HG03097 (cell line): ENCODE results near the gene PPP1R14D.

Experiments
- ATAC-seq: cut with Tn5 transposase; IDR thresholded peaks from one replicate; pipeline ENCODE4 v1.9.1; 2021; ENCODE audit not compliant: unreplicated experiment, low FRiP score

The PPP1R14D gene

DNA sequence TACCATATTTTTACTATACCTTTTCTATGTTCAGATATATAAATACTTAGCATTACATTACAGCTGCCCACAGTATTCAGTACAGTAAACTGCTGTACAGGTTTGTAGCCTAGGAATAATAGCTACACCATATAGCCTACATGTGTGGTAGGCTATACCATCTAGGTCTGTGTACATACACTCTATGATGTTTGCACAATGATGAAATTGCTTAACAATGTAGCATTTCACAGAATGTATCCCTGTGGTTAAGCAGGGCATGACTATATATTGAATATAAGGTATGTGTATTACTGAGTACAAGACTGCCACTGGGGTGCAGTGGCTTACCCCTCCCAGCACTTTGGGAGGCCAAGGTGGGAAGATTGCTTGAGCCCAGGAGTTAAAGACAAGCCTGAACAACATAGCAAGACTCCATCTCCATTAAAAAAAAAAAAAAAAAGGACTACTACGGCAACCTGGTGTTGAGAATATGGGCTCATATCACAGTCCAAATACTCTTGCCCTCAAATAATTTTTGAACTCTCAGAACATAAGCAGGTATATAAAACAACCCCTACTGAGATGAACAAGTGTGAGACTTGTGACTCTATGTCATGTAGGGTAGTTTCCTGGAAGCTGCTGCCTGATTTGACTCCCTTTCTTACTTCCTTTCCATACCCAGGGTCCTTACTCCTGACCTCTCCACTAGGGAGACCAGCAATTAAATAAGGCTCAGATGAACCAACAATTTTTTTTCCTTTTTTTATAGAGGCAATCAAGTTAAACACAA is 4.8 kb downstream of the PPP1R14D start:
- ATAC-seq, result no peak

- no peak for ATAC-seq
Measured at GRCh38 chr15:40821195-40821594, 7.3 kb downstream of the PPP1R14D start.

DNA sequence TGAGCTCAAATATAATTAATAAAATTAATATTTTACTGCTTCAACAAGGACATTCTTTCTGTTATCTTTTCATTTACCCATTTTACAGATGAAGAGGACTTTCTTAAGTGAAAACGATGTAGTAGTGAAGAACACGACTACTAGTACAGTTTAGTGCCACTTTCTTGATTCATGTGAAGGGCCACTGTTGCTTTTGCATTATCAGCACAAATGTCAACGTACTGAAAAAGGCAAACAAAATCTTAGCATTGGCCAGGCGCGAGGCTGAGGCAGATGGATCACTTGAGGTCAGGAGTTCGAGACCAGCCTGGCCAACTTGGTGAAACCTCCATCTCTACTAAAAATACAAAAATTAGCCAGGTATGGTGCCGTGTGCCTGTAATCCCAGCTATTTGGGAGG is 9.5 kb downstream of the PPP1R14D start:
- no peak for ATAC-seq

GRCh38 chr15:40815042-40815698 is 13.3 kb downstream of the PPP1R14D start:
- no peak for ATAC-seq

DNA sequence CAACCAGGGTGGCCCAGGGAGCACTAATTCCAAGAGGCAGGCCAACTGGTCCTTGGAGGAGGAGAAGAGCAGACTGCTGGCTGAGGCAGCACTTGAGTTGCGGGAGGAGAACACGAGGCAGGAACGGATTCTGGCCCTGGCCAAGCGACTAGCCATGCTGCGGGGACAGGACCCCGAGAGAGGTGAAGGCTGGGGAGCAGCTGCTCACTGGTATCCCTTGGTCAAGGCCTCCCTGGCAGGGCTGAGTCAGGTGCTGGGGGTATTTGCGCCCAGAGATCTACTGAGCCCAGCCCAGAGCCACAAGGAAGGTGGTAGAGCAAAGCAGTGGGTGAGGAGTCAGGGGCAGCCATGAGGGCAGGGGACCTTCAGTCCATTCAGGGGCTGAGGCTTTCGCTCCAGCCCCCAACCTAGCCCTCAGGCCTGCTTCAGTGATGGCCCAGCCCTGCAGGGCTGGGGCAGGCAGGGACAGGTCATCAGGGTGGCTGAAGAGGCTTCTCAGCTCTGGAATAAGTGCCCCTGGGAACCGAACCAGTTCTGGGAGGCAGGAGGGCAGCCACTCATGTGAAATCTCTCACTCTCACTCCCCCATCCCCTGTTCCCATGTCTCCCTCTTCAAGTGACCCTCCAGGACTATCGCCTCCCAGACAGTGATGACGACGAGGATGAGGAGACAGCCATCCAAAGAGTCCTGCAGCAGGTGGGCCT is 15.6 kb downstream of the PPP1R14D start:
- no peak for ATAC-seq

GRCh38 chr15:40808861-40809450 is 19.6 kb downstream of the PPP1R14D start:
- no peak for ATAC-seq

DNA sequence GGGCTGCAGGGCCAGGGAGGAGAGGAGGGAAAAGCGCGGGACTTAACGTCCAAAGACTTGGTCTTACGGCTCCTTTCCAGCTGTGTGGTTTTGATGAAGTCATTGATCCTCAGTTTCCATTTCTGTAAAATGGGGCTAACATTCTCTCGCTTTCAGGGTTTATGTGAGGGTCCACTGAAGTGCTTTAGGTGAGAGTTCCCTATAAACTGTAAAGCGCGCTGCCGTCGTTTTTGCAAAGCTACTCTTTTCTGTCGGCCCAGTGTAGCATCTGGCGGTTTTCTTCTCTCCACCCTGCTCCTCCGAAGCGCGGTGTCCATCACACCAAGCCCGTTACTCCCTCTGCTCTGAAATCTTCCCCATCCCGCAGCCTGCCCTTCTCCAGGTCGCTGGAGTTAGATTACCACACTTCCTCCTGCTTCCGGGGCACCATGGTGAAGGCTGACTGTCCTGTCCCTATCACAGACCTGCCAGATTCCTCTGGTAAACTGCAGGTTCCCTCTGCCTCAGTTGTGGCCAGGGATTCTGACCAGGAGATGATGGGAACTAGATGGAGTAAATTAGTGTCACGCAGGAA is 20.5 kb downstream of the PPP1R14D start:
- no peak for ATAC-seq

DNA sequence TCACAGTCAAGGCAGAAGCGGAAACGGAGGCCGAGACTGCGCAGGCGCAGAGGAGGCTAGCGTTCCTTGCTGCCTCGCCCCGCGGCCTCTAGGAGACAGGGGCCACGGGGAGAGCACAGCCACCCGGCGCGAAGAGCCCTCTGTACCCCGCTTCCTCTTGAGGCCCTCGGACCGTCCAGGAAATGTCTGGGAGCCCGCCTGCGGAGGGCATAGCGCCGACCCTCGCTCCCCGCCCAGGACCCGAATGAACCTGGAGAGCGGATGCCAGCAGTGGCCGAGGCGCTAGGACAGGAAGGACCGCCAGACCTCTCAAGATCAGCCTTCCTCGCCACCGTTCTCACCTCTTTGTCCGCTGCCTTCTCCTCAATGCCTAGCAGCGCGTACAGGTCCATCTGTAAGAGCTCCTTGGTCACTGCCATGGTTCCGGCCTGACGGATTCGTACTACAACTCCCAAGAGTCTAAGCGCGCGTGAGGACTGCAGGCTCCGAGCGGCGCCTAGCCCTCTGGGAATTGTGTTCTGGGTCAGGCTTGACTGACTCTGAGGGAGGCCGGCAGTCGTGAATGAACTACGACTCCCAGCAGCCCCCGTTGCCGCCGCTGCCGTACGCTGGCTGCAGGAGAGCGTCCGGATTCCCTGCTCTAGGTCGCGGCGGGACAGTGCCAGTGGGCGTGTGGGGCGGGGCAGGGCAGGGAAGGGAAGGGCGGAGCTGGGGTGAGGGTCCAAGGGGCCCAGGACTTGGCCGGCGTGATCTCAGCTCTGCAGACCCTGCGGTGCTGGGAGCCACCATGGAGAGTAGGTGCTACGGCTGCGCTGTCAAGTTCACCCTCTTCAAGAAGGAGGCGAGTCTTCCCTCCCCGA is 21.2 kb downstream of the PPP1R14D start, which contains the start of the genes DNAJC17 and ZFYVE19:
Gene DNAJC17, minus strand, starts transcription at position 446 of the 860 bp plus-strand sequence. Its CDS starts 27 bp downstream, at position 419.
Gene ZFYVE19, plus strand, starts transcription at position 62 of the 860 bp plus-strand sequence. Its CDS starts 501 bp downstream, at position 563.
- peak; percentile 95 for ATAC-seq

- ATAC-seq, result no peak
Measured at GRCh38 chr15:40806672-40807027, 21.9 kb downstream of the PPP1R14D start.

- ATAC-seq, result no peak
Measured at GRCh38 chr15:40803688-40804087, 24.8 kb downstream of the PPP1R14D start.

DNA sequence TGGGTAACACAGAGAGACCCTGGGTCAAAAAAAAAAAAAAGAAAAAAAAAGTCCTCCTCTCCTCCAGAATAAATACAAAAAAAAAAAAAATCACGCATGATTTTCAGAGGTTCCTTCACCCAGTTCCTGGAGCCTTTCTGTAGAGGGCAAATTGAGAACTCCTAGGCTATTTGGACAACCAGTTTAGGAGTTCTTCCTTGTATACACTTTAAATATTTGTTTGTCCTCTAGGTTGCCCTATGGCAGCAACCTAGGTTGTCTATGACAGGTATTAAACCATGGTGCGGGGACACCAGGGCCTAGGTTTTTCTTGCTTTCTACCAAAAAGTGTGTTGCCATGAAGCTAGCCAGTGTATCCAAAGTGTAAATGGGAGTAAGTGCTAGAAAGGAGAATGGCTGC is 25.4 kb downstream of the PPP1R14D start:
- no peak for ATAC-seq

DNA sequence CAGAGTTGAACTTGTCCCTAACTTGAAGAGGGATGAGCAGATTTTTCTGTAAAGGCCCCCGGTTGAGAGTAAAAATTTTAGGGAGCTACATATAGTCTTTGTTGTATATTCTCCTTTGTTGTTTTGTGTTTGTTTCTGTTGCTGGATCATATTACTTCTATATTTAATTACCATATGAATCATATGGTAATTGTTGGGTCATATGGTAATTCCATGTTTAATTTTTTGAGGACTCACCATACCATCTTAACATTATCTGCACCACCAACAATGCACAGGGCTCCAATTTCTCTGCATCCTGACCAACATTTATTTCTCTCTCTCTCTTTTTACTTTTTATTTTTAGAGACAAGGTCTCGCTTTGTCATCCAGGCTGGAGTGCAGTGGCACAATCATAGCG is 29.0 kb downstream of the PPP1R14D start:
- no peak for ATAC-seq

DNA sequence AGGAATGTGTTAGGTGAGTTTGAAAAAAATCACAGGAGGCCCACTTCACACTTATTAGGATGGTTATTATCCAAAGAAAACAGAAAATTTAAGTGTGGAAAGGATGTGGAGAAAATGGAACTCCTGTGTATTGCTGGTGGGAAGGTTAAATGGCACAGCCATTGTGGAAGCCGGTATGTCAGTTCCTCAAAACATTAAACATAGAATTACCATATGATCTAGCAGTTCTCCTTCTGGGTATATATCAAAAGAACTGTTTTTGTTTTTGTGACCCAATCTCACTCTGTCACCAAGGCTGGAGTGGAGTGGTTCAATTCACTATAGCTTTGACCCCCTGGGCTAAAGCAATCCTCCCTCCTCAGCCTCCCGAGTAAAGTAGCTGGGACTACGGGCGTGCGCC is 32.0 kb downstream of the PPP1R14D start:
- ATAC-seq, result no peak

DNA sequence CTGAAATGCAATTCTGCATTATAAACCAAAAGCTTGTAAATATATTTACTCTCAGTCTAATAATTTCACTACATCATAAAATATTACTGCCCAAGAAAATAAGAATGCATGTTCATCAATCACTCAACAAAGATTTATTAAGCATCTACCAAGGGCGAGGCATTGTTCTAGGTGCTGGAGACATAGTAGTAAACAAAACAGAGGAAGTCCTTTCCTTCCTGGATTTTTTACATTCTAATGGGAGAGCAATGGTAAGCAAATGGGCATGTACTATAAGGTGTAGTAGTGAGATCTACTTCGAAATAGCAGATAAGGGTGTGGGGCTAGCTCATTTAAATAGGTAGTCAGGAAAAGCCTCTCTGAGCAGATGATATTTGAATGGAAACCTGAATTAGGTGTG is 32.5 kb downstream of the PPP1R14D start:
- ATAC-seq, result no peak

- no peak for ATAC-seq
Measured at GRCh38 chr15:40793216-40793989, 35.1 kb downstream of the PPP1R14D start.

- ATAC-seq, result no peak
Measured at GRCh38 chr15:40792394-40792793, 36.1 kb downstream of the PPP1R14D start.

DNA sequence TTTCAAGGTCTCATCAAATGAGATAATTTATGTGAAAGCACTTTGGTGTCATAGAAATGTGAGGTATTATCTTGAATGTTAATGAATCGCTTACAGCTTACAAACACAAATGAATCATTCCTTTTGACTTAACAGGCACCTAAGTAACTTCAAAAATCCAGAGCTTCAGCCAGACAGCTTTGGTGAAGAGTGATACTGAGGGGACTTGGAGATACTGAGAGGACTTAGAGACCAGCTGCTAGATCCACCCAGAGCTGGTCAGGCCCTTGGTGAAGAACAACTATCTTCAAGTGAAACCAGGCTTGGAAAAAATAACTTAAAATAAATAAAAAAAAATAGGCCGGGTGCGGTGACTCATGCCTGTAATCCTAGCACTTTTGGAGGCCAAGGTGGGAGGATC is 37.8 kb downstream of the PPP1R14D start:
- ATAC-seq, result no peak

GRCh38 chr15:40789999-40790398 is 38.5 kb downstream of the PPP1R14D start:
- no peak for ATAC-seq

GRCh38 chr15:40789119-40789518 is 39.4 kb downstream of the PPP1R14D start:
- ATAC-seq, result no peak
